Measurements from ENCODE around the gene SLX4. TPM values are rescaled to one million over a fixed set of nuclear protein-coding genes. Genes with fewer than 3 reads are reported as not detected.

Gene SLX4
- total RNA-seq, 1 experiment from 2014 or later: 5.1 TPM

DNA sequence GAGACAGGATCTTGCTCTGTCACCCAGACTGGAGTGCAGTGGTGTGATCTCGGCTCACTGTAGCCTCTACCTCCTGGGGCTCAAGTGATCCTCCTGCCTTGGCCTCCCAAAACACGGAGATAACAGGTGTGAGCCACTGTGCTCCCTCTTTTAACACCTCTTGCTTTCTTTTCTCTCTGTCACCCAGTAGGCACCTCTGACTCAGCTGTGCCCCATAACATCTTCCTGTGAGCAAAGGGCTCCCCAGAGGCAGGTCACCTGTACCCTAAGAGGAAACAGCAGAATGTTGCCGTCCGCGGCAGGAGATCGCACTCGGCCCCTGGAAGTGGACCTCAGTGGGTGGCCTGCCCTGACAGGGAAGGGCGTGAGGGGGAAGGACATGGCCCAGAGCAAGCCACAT is 33.3 kb downstream of the SLX4 start:
- Histone ChIP-seq H4K20me1 (ENCODE audit: low read length) (no peaks in the 10 kb centered on the region), H3F3A (ENCODE audit: low read length, unreplicated experiment) (no peaks in the 10 kb centered on the region), H3K36me3 (ENCODE audit: low read depth, low read length) (no peaks in the 10 kb centered on the region), H3K4me1 (ENCODE audit: insufficient read depth, low read length) (no peaks in the 10 kb centered on the region), H3K4me2 (ENCODE audit: low read length) (no peak overlapping the region), H3K9ac (ENCODE audit: low read length) (no peak overlapping the region), H3K79me2 (ENCODE audit: low read length) (no peaks in the 10 kb centered on the region), H3K9me2 (replicated peaks; ENCODE audit: low read length) (no peaks in the 10 kb centered on the region), H3K4me3 (ENCODE audit: low read length) (no peak overlapping the region), H3K27ac (ENCODE audit: low read length) (no peak overlapping the region), H3K9me3 (ENCODE audit: low read length) (no peaks in the 10 kb centered on the region), H3K27me3 (ENCODE audit: low read length) (no peaks in the 10 kb centered on the region), H2AFZ (ENCODE audit: low read length) (no peak overlapping the region)
- ChIA-PET CTCF (no interaction called here), POLR2A (ENCODE audit: unreplicated experiment) (no interaction called here)
- no TSS peak for BruUV-seq (replicated peaks)
- DNase-seq (no peak), ATAC-seq (no peak)
- intact Hi-C loops (cut with micrococcal nuclease): no loop called here
- TF ChIP-seq EZH2phosphoT487 (IDR thresholded peaks at IDR 0.05; ENCODE audit: borderline replicate concordance, low read length): no peak

DNA sequence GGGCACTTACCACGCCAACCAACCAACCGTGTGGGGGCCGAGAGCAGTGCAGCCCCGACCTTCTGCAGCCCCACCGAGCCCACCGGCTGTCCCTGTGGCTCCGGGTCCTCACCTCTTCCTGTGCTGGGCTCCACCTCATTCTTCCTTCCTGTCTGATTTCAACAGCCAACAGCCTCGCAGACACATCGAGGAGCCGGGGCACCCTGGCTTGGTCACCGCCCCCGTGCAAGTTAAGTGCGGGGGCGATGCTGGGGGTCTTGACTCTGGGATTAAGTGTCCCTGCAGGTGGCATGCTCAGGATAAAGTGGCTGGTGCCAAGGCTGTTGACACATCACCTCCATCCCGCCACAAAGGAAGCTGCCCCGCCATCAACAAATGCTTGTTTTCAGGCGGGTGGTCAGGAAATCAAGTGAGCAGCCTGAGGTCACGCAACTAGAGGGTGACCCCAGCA is 34.1 kb downstream of the SLX4 start, which contains the start of gene NLRC3:
Gene NLRC3 (minus strand): TSS at position 102 of the 451 bp plus-strand sequence. CDS start 12,367 bp downstream, outside the sequence.
- Histone ChIP-seq H3K4me3 (ENCODE audit: low read length) (no peak within 1 kb of the TSS), H3K79me2 (ENCODE audit: low read length) (no peaks in the 10 kb centered on the region), H4K20me1 (ENCODE audit: low read length) (no peaks in the 10 kb centered on the region), H3K27me3 (ENCODE audit: low read length) (no peaks in the 10 kb centered on the region), H3K36me3 (ENCODE audit: low read depth, low read length) (no peaks in the 10 kb centered on the region), H3K9ac (ENCODE audit: low read length) (no peak within 1 kb of the TSS), H3F3A (ENCODE audit: low read length, unreplicated experiment) (no peaks in the 10 kb centered on the region), H2AFZ (ENCODE audit: low read length) (no peak within 1 kb of the TSS), H3K4me1 (ENCODE audit: insufficient read depth, low read length) (no peaks in the 10 kb centered on the region), H3K9me2 (replicated peaks; ENCODE audit: low read length) (no peaks in the 10 kb centered on the region), H3K27ac (ENCODE audit: low read length) (no peak within 1 kb of the TSS), H3K9me3 (ENCODE audit: low read length) (no peaks in the 10 kb centered on the region), H3K4me2 (ENCODE audit: low read length) (no peak within 1 kb of the TSS)
- ATAC-seq (no peak), DNase-seq (no peak)
- POLR2A ChIA-PET (ENCODE audit: unreplicated experiment): no interaction called here
- TF ChIP-seq EZH2phosphoT487 (IDR thresholded peaks at IDR 0.05; ENCODE audit: borderline replicate concordance, low read length) (no peak), EZH2 (IDR thresholded peaks at IDR 0.05; ENCODE audit: low read length, unreplicated experiment) (no peak)
- TF ChIP-seq, protein P1, sequence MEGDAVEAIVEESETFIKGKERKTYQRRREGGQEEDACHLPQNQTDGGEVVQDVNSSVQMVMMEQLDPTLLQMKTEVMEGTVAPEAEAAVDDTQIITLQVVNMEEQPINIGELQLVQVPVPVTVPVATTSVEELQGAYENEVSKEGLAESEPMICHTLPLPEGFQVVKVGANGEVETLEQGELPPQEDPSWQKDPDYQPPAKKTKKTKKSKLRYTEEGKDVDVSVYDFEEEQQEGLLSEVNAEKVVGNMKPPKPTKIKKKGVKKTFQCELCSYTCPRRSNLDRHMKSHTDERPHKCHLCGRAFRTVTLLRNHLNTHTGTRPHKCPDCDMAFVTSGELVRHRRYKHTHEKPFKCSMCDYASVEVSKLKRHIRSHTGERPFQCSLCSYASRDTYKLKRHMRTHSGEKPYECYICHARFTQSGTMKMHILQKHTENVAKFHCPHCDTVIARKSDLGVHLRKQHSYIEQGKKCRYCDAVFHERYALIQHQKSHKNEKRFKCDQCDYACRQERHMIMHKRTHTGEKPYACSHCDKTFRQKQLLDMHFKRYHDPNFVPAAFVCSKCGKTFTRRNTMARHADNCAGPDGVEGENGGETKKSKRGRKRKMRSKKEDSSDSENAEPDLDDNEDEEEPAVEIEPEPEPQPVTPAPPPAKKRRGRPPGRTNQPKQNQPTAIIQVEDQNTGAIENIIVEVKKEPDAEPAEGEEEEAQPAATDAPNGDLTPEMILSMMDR (conservative IDR thresholded peaks at IDR 0.05; ENCODE audit: low read depth, low read length): no peak
- BruUV-seq (replicated peaks): no TSS peak
- CTCF ChIA-PET: no interaction called here
- intact Hi-C loops (cut with micrococcal nuclease): no loop called here

DNA sequence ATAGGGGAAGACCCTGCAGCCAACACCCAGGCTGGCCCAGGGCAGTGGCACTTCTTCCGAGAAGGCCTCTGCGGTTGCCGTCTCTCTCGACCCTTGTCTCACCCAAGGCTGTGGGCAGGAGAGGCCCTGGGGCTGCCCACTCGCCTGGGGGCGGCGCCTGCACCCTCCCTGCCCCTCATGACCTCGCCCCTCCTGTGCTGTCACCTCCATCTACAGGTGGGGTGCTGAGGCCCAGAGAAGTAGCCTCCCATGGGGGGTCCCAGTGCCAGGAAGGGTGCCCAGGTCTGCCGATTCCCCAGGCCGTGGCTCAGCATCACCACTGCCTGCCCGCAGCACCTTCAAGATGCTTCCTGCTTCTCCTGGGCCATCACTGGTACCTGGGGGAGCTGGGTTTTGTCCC is 35.2 kb downstream of the SLX4 start:
- Histone ChIP-seq H3K36me3 (ENCODE audit: low read depth, low read length) (no peaks in the 10 kb centered on the region), H3K9me3 (ENCODE audit: low read length) (no peaks in the 10 kb centered on the region), H3K79me2 (ENCODE audit: low read length) (no peaks in the 10 kb centered on the region), H3K4me3 (ENCODE audit: low read length) (no peak overlapping the region), H3F3A (ENCODE audit: low read length, unreplicated experiment) (no peaks in the 10 kb centered on the region), H4K20me1 (ENCODE audit: low read length) (no peaks in the 10 kb centered on the region), H3K9ac (ENCODE audit: low read length) (no peak overlapping the region), H3K4me1 (ENCODE audit: insufficient read depth, low read length) (no peaks in the 10 kb centered on the region), H3K27ac (ENCODE audit: low read length) (no peak overlapping the region), H3K9me2 (replicated peaks; ENCODE audit: low read length) (no peaks in the 10 kb centered on the region), H2AFZ (ENCODE audit: low read length) (no peak overlapping the region), H3K27me3 (ENCODE audit: low read length) (no peaks in the 10 kb centered on the region), H3K4me2 (ENCODE audit: low read length) (no peak overlapping the region)
- no peak for TF ChIP-seq EZH2phosphoT487 (IDR thresholded peaks at IDR 0.05; ENCODE audit: borderline replicate concordance, low read length)
- TF ChIP-seq, protein P1 (conservative IDR thresholded peaks at IDR 0.05; ENCODE audit: low read depth, low read length): no peak
- TF ChIP-seq EZH2 (IDR thresholded peaks at IDR 0.05; ENCODE audit: low read length, unreplicated experiment): no peak
- no TSS peak for BruUV-seq (replicated peaks)
- ChIA-PET CTCF (no interaction called here), POLR2A (ENCODE audit: unreplicated experiment) (no interaction called here)
- ATAC-seq: no peak
- no peak for DNase-seq
- intact Hi-C loops (cut with micrococcal nuclease): no loop called here

All from PC-3 (cell line).